OCI-M2 (cell line): ENCODE measurements around the gene SSBP3.
"Not testable (repeated sequence)": the region's sequence is repeated elsewhere in the genome, so short reads cannot be mapped to it uniquely, and the experiment has no call there.

Source experiments
- DNase-seq: peaks from one replicate; lab custom pipeline; 2025; ENCODE audit not compliant: unreplicated experiment; lab: John Stamatoyannopoulos, UW

SSBP3 gene

DNA sequence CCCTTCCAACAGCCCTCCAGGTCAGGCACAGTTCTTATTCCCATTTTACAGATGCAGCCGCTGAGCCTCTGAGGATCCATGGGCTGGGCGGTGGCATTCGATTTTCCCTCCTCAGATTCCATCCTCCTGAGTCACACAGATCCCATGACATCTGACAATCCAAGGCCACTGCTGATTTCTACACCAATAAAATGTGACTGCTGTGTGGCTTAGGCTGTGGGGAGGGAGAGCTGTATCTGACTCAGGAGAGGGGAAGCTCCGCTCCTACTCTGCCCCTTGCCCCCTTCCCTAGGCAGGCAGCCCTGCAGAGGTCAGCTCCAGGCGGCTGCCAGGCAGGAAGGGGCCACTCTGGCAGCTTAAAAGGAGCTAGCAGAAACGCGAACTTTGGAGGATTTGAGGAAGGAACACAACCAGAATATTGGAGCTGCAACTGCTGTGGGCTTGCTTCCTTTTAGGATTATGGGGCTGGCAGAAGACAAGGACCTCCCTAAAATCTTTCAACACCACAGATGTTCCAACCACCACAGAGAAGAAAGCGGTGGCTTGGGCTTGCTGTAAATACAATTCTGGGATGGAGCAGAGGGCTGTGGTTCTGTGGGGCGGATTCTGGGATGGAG is 156.3 kb downstream of the SSBP3 start:
- DNase-seq, result no peak

GRCh38 chr1:54248966-54249365 is 157.2 kb downstream of the SSBP3 start:
- DNase-seq, result no peak

- DNase-seq, result no peak
Measured at GRCh38 chr1:54247863-54248515, 158.2 kb downstream of the SSBP3 start.

DNA sequence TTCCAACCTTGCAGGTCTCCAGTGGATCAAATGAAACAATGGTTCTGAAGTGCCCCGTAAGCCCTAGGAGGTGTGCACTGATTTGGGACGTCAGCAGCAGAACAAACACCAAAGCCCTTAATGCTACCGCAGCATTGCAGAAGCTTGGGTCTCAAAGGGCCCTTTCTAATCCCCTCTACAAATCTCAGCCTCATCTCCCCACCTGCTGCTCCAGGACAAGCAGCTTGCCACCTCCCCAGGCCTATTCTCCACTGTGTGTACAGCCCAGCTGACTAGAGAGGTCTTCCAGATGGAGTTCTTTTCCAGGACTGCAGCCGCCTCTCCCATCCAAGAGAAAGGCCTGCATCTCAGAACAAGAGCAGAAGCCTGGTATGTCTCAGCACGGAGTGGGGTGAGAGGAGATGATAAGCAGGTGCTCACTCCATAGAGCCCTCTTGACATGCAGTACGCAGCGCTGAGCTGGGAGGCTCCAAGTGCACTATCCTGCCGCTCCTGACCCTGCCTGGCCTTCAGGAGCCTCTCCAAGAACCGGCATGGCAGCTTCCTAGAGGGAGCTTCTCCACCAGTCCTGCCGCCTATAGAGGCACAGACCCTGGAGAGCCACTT is 160.0 kb downstream of the SSBP3 start:
- DNase-seq, result no peak

GRCh38 chr1:54245501-54245900 is 160.7 kb downstream of the SSBP3 start:
- no peak for DNase-seq

DNA sequence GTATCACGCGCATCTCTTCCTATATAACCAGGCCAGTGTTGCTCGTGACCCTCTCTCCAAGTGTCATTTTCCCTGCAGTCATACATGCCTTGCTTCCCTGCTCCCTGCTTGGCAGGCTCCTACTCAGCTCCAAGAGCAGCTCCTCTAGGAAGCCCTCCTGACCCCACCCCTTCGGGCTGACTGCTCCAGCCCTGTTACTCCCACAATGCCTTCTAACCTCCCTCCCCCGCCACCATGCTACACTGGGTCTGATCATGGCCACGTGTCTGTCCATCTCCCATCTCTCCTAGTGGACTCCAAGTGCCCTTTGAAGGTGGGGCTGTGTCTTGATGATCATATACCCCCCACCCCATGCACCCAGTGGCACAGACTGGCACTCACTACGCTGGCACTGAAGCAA is 161.5 kb downstream of the SSBP3 start:
- DNase-seq, result no peak

- DNase-seq, result no peak
Measured at GRCh38 chr1:54243022-54243421, 163.2 kb downstream of the SSBP3 start.

- no peak for DNase-seq
Measured at GRCh38 chr1:54241364-54241763, 164.8 kb downstream of the SSBP3 start.

DNA sequence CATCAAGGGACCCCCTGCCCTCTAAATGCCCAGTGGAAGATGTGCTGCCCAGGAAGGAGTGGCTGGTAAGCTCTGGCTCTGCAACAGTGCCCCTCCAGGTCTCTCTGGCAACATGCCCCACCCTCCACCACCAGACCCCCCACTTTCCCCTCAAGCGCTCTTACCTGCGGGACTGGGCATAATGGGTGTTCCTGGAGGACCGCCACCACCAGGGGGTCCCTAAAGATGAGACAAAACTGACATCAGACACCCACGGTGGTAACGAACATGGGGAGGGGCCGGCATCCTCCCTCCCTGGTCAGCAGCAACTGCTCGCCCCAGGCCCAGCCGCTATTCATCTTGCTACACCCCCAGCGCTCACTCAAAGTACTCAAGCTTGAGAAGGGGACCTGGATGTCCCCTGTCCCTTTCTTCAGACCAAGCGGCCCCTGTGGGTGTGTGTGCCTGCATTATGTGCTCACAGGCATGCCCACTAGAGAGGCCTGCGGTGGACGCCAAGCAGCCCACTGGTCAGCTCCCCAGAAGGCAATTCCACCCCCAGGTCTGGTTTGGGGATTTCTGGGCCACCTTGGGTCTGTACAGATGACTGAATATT is 165.4 kb downstream of the SSBP3 start:
- DNase-seq, result no peak

- no peak for DNase-seq
Measured at GRCh38 chr1:54239631-54240031, 166.6 kb downstream of the SSBP3 start.

GRCh38 chr1:54239035-54239383 is 167.2 kb downstream of the SSBP3 start:
- DNase-seq, result no peak

GRCh38 chr1:54238353-54239034 is 167.7 kb downstream of the SSBP3 start:
- no peak for DNase-seq

- no peak for DNase-seq
Measured at GRCh38 chr1:54237586-54237985, 168.6 kb downstream of the SSBP3 start.

- DNase-seq, result no peak
Measured at GRCh38 chr1:54234284-54234683, 171.9 kb downstream of the SSBP3 start.

- DNase-seq, result not testable (repeated sequence)
Measured at GRCh38 chr1:54233196-54233595, 173.0 kb downstream of the SSBP3 start.

DNA sequence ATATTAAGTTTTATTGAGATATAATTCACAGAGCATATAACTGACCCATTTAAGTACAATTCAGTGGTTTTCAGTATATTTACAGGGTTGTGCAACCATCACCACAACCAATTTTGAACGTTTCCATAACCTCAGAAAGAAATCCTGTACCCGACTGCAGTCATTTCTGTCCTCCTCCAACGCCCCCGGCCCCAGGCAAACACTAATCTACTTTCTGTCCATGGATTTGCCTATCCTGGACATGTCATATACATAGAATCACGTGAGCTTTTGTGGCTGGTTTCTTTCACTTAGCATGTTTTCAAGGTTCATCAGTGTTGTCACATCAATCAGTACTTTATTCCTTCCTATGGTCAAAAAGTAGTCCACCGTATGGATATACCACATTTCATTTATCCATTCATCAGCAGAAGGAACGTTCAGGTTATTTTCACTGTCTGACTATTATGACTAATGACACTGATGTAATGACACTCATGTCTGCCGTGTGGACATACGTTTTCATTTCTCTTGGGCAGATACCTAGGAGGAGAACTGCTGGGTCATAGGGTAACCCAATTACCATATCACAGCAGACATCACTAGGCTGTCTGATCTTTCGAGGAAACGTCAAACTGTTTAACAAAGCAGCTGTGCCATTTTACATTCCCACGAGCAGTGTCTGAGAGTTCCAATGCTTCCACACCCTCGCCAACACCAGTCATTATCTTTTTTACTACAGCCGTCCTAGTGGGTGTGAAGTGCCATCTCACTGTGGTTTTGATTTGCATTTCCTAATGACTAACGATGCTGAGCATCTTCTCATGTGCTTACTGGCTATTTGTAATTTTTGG is 175.5 kb downstream of the SSBP3 start:
- DNase-seq, result no peak

- DNase-seq, result no peak
Measured at GRCh38 chr1:54229281-54229891, 176.8 kb downstream of the SSBP3 start.

DNA sequence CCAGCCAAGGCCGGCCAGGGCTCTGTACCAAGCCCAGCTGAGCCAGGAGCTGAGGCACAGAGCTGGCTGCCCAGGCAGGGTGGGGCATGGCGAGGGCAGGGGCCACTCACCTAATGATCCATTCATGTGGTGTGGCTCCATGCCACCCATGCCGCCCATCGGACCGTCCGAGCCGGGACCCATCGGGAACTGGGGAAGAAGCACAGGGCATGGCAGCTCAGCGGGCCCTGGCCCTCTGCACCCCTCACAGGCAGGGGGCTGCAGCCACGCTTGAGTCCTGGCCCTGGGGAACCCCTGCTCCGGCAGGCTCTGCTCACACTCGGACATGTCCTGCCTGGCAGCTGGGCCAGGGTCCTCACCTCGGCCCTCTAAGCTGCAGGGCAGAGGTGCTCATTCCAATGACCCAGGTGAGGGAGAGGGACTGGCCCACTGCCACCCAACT is 177.5 kb downstream of the SSBP3 start:
- DNase-seq, result no peak

- DNase-seq, result no peak
Measured at GRCh38 chr1:54227891-54228310, 178.3 kb downstream of the SSBP3 start.

GRCh38 chr1:54227091-54227602 is 179.0 kb downstream of the SSBP3 start:
- DNase-seq, result no peak
